GM12873 (cell line): ENCODE measurements around the gene NDUFA8.

ENCODE experiments used
- TF ChIP-seq, protein P1 (sequence below): IDR thresholded peaks from 2 replicates; pipeline ENCODE4 v1.5.1; 2012; ENCODE audit warnings: low read depth, mild to moderate bottlenecking, moderate library complexity, low read length, control low read depth; ENCODE audit not compliant: insufficient read depth; ENCODE audit errors: missing control alignments

NDUFA8 gene

GRCh38 chr9:122164286-122164685 lies 4.7 kb upstream of the NDUFA8 start:
- TF ChIP-seq, protein P1, sequence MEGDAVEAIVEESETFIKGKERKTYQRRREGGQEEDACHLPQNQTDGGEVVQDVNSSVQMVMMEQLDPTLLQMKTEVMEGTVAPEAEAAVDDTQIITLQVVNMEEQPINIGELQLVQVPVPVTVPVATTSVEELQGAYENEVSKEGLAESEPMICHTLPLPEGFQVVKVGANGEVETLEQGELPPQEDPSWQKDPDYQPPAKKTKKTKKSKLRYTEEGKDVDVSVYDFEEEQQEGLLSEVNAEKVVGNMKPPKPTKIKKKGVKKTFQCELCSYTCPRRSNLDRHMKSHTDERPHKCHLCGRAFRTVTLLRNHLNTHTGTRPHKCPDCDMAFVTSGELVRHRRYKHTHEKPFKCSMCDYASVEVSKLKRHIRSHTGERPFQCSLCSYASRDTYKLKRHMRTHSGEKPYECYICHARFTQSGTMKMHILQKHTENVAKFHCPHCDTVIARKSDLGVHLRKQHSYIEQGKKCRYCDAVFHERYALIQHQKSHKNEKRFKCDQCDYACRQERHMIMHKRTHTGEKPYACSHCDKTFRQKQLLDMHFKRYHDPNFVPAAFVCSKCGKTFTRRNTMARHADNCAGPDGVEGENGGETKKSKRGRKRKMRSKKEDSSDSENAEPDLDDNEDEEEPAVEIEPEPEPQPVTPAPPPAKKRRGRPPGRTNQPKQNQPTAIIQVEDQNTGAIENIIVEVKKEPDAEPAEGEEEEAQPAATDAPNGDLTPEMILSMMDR, result no peak

- TF ChIP-seq, protein P1, result no peak
Observed at GRCh38 chr9:122162415-122162814, 2.8 kb upstream of the NDUFA8 start.

- TF ChIP-seq, protein P1, result no peak
Observed at GRCh38 chr9:122159925-122160246, 307 bp upstream of the NDUFA8 start.

DNA sequence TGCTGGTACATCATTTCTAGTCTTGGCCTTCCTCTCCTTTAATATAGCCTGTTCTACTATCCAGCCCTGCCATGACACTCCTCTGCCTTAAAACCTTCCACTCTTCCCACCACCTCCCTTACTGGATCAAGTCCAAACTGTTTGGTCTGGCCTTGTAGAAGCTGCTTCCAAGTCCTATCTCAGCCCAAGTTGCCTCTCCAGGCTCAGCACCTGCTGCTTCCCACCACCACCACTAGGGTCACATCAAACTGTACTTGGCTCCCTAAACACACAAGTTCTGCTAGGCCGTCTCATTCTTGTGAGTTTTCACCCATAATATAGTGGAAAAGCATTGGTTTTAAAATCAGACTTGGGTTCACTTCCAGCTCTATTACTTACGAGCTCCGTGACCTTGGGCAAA lies 1.4 kb downstream of the NDUFA8 start:
- TF ChIP-seq, protein P1, result peak; percentile 81

- TF ChIP-seq, protein P1, result no peak
Observed at GRCh38 chr9:122155796-122156195, 3.8 kb downstream of the NDUFA8 start.

- TF ChIP-seq, protein P1, result no peak
Observed at GRCh38 chr9:122151267-122151828, 8.2 kb downstream of the NDUFA8 start.

DNA sequence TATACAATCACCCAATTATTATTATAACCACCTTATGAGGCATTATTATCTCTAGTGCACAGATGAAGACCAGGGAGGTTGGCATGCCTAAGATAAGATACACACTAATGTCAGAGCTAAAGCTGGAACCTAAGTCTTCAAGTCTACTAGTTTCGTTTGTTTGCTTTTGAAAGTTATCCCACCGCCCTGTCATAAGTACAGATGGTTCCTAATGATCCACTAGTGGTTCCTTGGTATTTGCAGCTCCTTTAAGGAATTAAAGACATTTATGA lies 14.1 kb downstream of the NDUFA8 start:
- TF ChIP-seq, protein P1, result no peak
